Body of pancreas (tissue), 4 donors: ENCODE results near the gene SUPT3H. TPM values are rescaled to one million over a fixed set of nuclear protein-coding genes. Genes with fewer than 3 reads are reported as not detected.
A peak's percentile ranks its signal among the peaks of the same experiment; 100 is the strongest.

Source experiments
- ATAC-seq: fragments of 150-250 bp; one replicate; pipeline ENCODE4 v1.9.1; 2016
- DNase-seq, 4 donors: peaks; one replicate each; pipeline ENCODE4 v3.0.0-alpha.2; 2019
- H3K27ac ChIP-seq, 4 donors: fragments of 200-600 bp; sonication (generic); 1 replicate in 3 of 4; 2 replicates in 1 of 4; pipeline versions ENCODE4 v1.5.1 to v1.6.1; 2016 to 2019; ENCODE audit warnings: mild to moderate bottlenecking in 1 of 4, mixed read lengths in 1 of 4, moderate library complexity in 1 of 4
- H3K27me3 ChIP-seq, 2 donors: fragments of 200-600 bp; sonication (generic); one replicate each; pipeline ENCODE4 v1.6.0; 2016; ENCODE audit warnings: mild to moderate bottlenecking in 1 of 2
- H3K36me3 ChIP-seq, 2 donors: fragments of 200-600 bp; sonication (generic); replicated peaks in 1 of 2; 2 replicates each; pipeline ENCODE4 v1.5.1; 2016; ENCODE audit warnings: low read depth in 2 of 2; ENCODE audit not compliant: insufficient read depth in 1 of 2
- H3K4me1 ChIP-seq: fragments of 200-600 bp; sonication (generic); one replicate; pipeline ENCODE4 v1.6.0; 2016
- H3K4me3 ChIP-seq, 2 donors: fragments of 200-600 bp; sonication (generic); 1 replicate in 1 of 2; 2 replicates in 1 of 2; pipeline ENCODE4 v1.5.1; 2016 to 2019
- H3K9me3 ChIP-seq, 3 donors: fragments of 200-600 bp; sonication (generic); 1 replicate in 2 of 3; 2 replicates in 1 of 3; pipeline ENCODE4 v1.5.1; 2016
- POLR2A ChIP-seq, 3 donors: fragments of 450-650 bp; IDR thresholded peaks; one replicate each; pipeline ENCODE4 v1.6.1; 2016; ENCODE audit warnings: antibody characterized with exemption in 3 of 3, mild to moderate bottlenecking in 2 of 3
- WGBS, 2 donors: methylation state at CpG; one replicate each; pipeline ENCODE4 v1.1.5; 2017; 5-methylcytosine and 5-hydroxymethylcytosine counted together
- intact Hi-C: fragments of 100-400 bp; cut with DNase I; formaldehyde crosslinking; loops from one replicate; pipeline ENCODE4 v1.15.1; 2023
- total RNA-seq, 2 donors: library from RNA; depleted of rRNA; stranded (reverse); fragments of >200 nt; gene quantifications; one replicate each; pipeline ENCODE4 v1.1.0, GENCODE V29; 2016
- TF ChIP-seq, protein P1 (sequence below), 7 experiments: fragments of 450-650 bp in 4 of 7; fragments of 200-600 bp in 3 of 7; sonication (generic) in 3 of 7; IDR thresholded peaks; one replicate each; pipeline ENCODE4 v1.5.1; 2016 to 2019; ENCODE audit warnings: antibody characterized with exemption in 7 of 7

The SUPT3H gene
- total RNA-seq, 2 donors from 2014 or later: 4.9 to 6.7 TPM

DNA sequence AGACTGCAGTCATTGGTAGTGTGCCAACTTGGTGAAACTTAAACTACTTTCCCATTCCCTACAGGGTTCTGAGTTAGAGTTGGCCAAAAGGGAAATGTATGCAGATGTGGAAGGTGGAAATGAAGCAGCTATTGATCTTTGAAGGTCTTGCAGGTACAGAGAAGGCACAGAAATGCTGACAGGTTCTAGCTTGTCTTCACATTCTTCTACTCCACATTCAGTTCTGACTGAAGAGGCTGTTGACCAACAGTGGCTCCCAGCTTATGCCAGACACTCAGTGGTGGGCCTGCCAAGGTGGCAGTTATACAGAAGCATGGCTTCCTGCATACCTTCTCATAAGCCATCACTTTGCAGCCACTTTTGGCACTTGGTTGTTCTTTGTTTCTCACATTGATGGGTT lies 566.3 kb downstream of the SUPT3H start:
- no peaks in the 10 kb centered on the region for H3K27me3 ChIP-seq
- no peaks in the 10 kb centered on the region for H3K4me1 ChIP-seq
- H3K36me3 ChIP-seq: no peaks in the 10 kb centered on the region
- intact Hi-C loops: no loop called here
- TF ChIP-seq, protein P1, sequence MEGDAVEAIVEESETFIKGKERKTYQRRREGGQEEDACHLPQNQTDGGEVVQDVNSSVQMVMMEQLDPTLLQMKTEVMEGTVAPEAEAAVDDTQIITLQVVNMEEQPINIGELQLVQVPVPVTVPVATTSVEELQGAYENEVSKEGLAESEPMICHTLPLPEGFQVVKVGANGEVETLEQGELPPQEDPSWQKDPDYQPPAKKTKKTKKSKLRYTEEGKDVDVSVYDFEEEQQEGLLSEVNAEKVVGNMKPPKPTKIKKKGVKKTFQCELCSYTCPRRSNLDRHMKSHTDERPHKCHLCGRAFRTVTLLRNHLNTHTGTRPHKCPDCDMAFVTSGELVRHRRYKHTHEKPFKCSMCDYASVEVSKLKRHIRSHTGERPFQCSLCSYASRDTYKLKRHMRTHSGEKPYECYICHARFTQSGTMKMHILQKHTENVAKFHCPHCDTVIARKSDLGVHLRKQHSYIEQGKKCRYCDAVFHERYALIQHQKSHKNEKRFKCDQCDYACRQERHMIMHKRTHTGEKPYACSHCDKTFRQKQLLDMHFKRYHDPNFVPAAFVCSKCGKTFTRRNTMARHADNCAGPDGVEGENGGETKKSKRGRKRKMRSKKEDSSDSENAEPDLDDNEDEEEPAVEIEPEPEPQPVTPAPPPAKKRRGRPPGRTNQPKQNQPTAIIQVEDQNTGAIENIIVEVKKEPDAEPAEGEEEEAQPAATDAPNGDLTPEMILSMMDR (IDR thresholded peaks at IDR 0.05): no peak
- no peak for TF ChIP-seq POLR2A (IDR thresholded peaks at IDR 0.05)
- H3K27ac ChIP-seq: no peak overlapping the region
- H3K9me3 ChIP-seq: no peaks in the 10 kb centered on the region
- no peak overlapping the region for H3K4me3 ChIP-seq
- no peak for ATAC-seq
- DNase-seq: no peak

DNA sequence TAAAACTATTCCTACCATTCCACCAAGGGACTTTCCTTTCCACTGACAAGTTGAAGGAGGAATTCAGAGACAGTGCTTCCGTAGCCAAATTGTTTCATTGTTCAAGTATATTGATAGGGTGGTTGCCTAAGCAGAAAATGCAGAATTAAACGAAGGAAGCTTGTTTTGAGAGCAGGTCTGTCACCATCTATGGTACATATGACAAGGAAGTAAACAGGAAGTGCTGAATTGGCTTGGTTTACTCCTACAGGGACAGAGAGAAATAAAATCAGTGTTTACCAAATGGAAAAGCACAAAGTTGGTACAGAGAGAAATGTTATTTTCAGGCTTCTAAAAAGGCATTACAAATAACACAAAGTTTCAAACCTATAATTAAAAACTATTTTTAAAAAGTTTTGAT lies 568.5 kb downstream of the SUPT3H start:
- Histone ChIP-seq H3K4me1 (no peaks in the 10 kb centered on the region), H3K4me3 (no peak overlapping the region), H3K36me3 (no peaks in the 10 kb centered on the region), H3K9me3 (no peaks in the 10 kb centered on the region), H3K27me3 (no peaks in the 10 kb centered on the region), H3K27ac (no peak overlapping the region)
- WGBS, 2 donors: 57 to 65% methylated on average over 2 of the region's 2 CpGs
- TF ChIP-seq POLR2A (IDR thresholded peaks at IDR 0.05): no peak
- TF ChIP-seq, protein P1 (IDR thresholded peaks at IDR 0.05): no peak
- intact Hi-C loops: no loop called here
- ATAC-seq (no peak), DNase-seq (no peak)

DNA sequence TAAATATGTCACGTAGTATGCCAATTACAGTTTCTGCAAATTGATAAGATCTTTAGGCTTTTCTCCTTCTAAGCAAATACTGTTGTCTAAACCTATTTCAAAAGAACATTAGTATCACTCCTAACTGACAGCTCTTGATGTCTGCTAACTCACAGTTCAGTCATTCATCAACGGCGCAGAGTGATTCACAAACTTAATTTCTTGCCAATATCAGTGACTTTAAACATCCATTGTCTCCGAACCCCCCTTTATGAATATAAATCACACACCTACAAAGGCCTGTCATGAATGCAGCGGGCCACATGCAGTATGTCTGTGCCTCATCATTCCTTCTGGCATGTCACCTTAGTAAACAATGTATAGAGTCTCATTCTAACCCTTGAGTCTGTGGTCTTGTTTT lies 569.6 kb downstream of the SUPT3H start:
- H3K36me3 ChIP-seq: no peaks in the 10 kb centered on the region

DNA sequence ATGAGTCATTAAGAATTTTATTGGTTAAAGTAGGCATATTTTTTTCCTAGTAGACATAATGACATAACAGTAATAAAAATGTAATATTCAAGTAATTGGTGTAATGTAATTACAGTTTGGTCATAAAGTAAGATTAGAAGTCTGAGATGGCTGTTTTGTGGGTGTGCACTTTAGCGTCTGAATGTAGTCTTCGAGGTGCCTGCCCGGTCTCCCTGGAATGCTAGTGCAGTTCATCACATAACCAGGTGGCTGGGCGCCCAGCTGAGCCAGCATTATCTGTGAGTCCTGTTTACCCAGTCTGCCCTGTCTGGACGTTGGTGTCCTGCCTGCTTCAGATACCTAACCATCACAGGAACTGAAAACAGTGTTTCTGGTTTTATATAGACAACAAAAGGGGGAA lies 571.1 kb downstream of the SUPT3H start:
- no peaks in the 10 kb centered on the region for H3K4me1 ChIP-seq
- DNase-seq: peak in 1 of 4 donors; percentile 9
- H3K9me3 ChIP-seq: no peaks in the 10 kb centered on the region
- no peaks in the 10 kb centered on the region for H3K36me3 ChIP-seq
- H3K4me3 ChIP-seq: no peak overlapping the region
- intact Hi-C loops: no loop called here
- H3K27me3 ChIP-seq: no peaks in the 10 kb centered on the region
- 73 to 79% methylated on average over 5 of the region's 5 CpGs for WGBS, 2 donors
- TF ChIP-seq, protein P1 (IDR thresholded peaks at IDR 0.05): no peak
- TF ChIP-seq POLR2A (IDR thresholded peaks at IDR 0.05): no peak
- no peak for ATAC-seq
- H3K27ac ChIP-seq: no peak overlapping the region

More for the DNA sequence above, 569.6 kb downstream of the SUPT3H start:
- Histone ChIP-seq H3K27ac (no peak overlapping the region), H3K4me1 (no peaks in the 10 kb centered on the region), H3K27me3 (no peaks in the 10 kb centered on the region), H3K4me3 (no peak overlapping the region), H3K9me3 (no peaks in the 10 kb centered on the region)
- TF ChIP-seq, protein P1 (IDR thresholded peaks at IDR 0.05): no peak
- no peak for TF ChIP-seq POLR2A (IDR thresholded peaks at IDR 0.05)
- DNase-seq (no peak), ATAC-seq (no peak)
- WGBS, 2 donors: 94 to 96% methylated on average over 5 of the region's 5 CpGs
- intact Hi-C loops: no loop called here

DNA sequence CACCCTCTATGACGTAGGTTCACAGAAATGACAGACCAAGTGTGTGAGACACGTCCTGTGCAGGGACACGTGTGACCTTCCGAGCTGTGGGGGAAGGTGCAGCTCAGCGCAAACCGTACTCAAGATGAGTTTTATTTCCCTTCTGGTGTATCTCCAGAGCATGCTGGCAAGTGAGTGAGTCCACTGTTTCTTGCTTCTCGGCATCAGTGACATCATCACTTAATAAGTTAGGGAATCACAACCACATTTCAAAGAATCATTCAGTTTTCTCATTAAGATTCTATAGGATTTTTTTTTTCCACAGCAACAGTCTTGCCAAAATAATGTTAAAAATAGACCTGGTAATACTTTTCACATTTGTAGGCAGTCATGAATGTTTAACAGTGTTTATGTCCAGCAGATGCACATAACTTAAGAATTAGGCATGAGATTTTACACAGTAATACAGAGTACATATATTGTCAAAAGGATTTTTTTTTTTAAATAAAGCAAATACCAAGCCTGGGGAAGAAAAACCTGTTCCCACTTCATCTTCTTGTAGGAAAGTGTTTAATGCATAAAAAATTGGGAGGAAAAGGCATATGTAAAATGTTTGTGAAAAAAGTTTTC lies 572.4 kb downstream of the SUPT3H start:
- ATAC-seq: no peak
- Histone ChIP-seq H3K9me3 (no peaks in the 10 kb centered on the region), H3K4me3 (no peak overlapping the region), H3K27me3 (no peaks in the 10 kb centered on the region), H3K4me1 (peaks cover 10% of the 10 kb centered on the region), H3K36me3 (no peaks in the 10 kb centered on the region), H3K27ac (no peak overlapping the region)
- 67 to 82% methylated on average over 7 of the region's 7 CpGs for WGBS, 2 donors
- intact Hi-C loops: no loop called here
- no peak for DNase-seq
- no peak for TF ChIP-seq POLR2A (IDR thresholded peaks at IDR 0.05)
- TF ChIP-seq, protein P1 (IDR thresholded peaks at IDR 0.05): no peak
